NCI-H2171 (cell line): ENCODE data around the gene RRM2.
"Not testable (repeated sequence)": the region's sequence is repeated elsewhere in the genome, so short reads cannot be mapped to it uniquely, and the experiment has no call there.

Source experiments
- DNase-seq: peaks from one replicate; lab custom pipeline; 2025; lab: John Stamatoyannopoulos, UW

The RRM2 gene

DNA sequence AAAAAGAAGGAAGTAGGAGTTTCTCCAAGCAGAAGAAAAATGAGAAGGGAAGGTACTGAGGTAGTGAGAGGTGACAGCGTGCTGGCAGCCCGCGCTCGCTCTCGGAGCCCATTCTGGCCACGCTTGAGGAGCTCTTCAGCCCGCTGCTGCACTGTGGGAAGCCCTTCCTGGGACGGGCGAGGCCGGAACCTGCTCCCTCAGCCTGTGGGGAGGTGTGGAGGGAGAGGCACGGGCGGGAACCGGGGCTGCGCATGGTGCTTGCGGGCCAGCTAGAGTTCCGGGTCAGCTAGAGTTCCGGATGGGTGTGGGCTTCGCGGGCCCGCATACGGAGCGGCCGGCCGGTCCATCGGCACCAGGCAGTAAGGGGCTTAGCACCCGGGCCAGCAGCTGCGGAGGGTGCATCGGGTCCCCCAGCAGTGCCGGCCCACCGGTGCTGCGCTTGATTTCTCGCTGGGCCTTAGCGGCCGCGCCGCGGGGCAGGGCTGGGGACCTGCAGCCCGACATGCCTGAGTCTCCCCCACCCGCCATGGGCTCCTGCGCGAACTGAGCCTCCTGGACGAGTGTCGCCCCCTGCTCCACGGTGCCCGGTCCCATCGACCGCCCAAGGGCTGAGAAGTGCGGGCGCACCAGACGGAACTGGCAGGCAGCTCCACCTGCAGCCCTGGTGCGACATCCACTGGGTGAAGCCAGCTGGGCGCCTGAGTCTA, 31.2 kb upstream of the RRM2 start:
- no peak for DNase-seq

GRCh38 chr2:10091889-10092244, 30.7 kb upstream of the RRM2 start:
- not testable (repeated sequence) for DNase-seq

DNA sequence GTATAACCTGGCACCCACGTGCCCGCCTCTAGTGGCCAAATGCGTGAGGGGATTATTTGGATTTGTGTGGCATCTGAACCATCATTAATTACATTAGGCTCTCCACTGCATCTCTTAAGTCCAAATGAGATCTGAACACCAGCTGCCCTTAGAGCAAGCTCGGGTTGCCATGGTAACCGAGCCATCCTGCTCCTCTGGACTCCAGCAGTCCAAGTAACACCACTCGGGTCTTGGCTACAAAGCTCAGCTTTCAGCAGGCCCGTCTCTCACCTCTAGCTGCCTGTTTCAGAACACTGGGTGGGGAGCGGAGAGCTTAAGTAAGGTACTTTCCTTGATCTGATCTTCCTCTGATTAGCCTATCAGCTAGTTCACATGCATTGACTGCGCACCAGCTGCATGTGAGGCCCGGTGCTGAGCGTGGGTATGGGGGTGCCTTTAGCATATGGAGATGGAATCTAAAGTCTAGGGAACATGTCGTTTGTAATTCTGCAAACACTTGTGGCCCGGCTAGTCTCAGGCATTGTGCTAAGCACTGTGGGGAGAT, 28.2 kb upstream of the RRM2 start:
- no peak for DNase-seq

DNA sequence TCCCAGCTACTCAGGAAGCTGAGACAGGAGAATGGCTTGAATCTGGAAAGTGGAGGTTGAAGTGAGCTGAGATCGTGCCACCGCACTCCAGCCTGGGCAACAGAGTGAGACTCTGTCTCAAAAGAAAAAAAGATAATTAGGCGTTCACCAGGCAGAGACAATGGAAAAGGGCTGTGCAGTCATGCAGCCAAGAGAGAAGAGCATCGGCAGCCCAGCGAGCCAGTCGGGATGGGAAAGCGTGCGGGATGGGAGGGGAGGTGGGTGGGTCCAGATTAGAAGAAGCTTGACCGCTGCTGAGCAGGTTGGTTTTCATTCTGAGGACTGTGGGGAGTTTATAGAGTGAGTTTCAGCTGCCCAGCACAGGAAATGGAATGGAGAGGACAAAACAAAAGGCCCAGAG, 27.4 kb upstream of the RRM2 start:
- DNase-seq, result no peak

DNA sequence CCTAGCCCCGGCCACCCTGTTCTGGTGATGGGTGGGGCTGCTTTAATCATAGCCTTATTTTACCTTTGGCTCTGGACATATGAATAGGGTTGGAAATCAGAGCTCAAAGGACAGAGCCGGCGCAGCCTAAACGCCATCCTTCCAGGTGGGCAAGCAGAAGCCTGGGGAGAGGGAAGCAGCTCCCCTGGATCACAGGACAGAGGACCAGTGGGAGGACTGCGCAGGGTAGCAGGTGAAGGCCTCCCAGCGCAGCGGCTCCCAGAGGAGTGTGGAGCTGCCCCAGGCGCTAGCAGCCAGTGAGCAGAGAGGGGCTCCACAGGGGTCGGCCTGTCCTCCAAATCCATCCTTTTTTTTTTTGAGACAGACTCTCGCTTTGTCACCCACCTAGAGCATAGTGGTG, 25.9 kb upstream of the RRM2 start:
- DNase-seq, result no peak

DNA sequence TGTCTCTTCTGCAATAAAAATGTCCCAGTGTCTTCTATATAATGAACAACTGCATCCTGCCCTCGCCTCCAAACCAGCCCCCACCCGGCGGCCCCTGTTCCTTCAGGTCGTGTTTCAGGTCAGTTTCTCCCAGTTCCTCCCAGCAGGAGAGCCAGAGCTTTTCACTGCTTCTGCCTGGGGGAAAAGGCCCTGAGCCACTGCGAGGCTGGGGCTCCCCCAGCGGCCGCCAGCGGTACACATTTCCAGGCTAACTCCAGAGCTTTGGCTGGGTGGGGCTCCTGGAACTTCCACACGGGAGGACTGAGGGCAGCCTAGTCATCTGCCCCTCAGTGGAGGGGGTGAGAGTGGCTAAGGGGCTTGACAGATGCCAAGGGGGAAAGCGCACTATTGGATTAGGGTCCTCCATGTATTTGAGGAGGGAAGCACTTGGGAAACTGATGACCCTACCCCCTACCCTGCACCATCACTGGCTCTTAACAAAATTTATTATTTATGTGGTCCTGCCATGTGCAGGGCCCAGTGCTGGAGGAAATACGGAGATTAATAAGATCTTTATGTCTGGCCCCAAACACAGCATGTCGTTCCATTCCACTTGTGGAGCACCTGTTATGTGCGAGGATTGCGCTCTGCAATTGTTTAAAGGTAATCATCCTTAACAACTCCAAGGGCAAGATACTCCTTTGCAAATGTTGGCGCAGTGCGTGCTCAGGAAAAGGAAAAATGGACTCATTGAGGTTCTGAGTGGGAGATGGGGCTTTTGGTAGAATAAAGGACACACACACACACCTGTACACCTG, 25.0 kb upstream of the RRM2 start:
- DNase-seq, result peak; percentile 35

GRCh38 chr2:10101491-10101890, 21.0 kb upstream of the RRM2 start:
- no peak for DNase-seq

DNA sequence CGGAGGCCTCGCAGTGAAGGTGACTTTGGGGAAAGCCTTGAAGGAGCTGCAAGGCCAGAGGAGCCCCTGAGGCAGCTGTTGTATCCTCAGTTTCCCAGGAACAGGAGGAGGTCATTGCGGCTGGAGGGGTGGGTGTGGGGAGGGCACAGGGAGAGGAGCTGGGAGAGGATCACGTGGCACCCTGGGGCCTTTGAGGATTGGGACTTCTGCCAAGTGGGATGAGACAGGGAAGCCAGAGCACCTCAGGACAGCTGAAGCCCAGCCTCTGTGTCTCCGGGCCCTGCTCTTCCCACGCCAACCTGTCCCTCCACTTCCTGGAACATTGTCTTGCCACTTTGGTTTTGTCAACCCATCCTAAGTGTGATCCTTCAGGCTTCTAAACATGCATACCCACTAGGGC, 19.4 kb upstream of the RRM2 start:
- DNase-seq, result no peak

DNA sequence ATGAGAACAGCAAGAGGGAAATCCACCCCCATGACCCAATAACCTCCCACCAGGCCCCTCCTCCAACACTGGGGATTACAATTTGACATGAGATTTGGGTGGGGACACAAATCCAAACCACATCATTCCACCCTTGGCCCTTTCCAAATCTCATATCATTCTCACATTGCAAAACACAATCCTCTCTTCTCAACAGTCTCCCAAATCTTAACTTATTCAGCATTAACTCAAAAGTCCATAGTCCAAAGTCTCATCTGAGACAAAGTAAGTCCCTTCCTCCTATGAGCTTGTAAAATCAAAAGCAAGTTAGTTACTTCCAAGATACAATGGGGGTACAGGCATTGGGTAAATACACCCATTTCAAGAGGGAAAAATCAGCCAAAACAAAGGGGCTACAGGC, 17.6 kb upstream of the RRM2 start:
- not testable (repeated sequence) for DNase-seq

- no peak for DNase-seq
Measured at GRCh38 chr2:10109311-10109710, 13.2 kb upstream of the RRM2 start.

GRCh38 chr2:10119027-10119325, 3.6 kb upstream of the RRM2 start:
- DNase-seq, result no peak

- no peak for DNase-seq
Measured at GRCh38 chr2:10119601-10120157, 2.9 kb upstream of the RRM2 start.

DNA sequence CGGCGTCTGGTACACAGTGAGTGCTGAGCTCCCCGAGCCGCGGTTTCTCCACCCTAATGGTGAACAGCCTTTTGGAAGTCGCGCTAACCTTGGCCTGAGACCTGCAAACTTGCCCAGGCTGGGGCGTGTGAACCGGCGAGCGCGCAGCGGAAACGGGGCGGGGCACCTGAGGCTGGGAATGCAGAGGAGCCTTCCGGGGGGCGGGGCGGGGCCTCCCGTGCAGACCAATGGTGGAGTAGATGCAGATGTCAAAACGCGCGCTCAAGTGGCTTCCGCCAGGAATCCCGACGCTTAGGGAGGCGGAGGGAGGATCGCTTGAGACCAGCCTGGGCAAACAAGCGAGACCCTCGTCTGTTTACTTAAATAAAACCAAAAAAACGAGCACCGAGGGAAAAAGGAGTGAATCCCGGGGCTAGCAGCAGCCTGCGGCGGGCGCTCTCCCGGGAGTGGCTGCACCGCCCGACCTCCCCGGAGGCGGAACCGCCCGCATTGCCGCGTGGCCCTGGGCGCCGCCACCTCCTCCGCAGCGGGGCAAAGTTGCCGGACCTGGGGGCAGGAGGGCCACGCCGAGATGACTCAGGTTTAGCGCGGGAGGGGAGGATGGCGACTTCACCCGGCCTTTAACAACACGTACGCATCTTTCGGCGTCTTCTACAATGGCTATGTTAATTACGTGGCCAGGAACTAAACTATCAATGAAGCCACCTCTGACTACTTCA, 2.2 kb upstream of the RRM2 start:
- peak; percentile 95 for DNase-seq

- DNase-seq, result peak; percentile 56
Measured at GRCh38 chr2:10120877-10121574, 1.5 kb upstream of the RRM2 start.

DNA sequence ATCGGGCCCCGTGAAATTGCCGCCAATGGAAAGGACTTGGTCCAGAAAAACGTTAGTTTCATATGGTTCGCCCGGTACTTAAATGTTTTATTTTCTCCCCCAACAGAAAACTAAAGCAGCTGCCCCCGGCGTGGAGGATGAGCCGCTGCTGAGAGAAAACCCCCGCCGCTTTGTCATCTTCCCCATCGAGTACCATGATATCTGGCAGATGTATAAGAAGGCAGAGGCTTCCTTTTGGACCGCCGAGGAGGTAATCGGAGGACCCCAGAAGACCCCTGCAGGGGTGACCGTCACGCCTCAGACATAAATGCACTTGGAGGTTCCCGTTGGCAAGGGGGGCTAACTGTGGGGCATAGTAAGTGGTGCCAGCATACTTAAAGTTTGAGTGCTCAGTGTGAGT, 742 bp downstream of the RRM2 start:
- DNase-seq, result no peak

GRCh38 chr2:10124538-10125045, 2.1 kb downstream of the RRM2 start:
- peak; percentile 71 for DNase-seq

- DNase-seq, result no peak
Measured at GRCh38 chr2:10125842-10126631, 3.5 kb downstream of the RRM2 start.

DNA sequence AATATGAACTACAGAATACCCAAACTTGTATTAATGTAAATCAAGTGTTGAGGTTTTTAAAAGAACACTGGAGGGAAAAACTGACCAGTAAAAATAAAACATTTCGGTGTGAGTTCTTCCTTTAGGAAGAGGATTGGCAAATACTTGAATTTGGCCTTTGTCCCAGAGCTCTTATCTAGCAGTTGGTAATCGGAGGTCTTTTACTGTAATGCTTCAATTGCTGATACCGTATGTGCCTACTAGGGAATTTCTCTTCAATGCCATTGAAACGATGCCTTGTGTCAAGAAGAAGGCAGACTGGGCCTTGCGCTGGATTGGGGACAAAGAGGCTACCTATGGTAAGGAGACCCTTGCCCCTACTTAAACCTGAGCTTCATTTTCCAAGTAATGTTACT, 4.1 kb downstream of the RRM2 start:
- no peak for DNase-seq

DNA sequence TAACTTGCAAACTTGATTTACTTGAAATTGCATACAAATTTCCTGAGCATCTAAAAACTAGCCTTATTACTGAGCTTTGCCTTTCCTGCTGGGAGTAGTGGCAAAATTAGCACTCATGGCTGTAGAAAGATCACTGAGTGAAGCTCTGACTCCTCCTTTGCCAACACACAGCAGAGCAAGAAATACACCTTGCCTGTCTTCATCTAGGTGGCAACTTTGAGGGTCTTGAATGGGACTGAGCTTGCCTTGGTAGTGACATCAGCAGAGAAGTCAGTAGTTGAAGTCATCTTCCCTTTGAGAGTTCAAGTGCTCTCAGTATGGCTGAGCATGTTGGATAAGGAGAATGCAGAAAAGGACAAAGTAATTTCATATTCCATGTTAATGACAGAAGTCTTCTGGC, 5.9 kb downstream of the RRM2 start:
- DNase-seq, result no peak

DNA sequence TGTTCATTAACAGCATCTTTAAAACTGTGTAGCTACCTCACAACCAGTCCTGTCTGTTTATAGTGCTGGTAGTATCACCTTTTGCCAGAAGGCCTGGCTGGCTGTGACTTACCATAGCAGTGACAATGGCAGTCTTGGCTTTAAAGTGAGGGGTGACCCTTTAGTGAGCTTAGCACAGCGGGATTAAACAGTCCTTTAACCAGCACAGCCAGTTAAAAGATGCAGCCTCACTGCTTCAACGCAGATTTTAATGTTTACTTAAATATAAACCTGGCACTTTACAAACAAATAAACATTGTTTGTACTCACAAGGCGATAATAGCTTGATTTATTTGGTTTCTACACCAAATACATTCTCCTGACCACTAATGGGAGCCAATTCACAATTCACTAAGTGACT, 7.0 kb downstream of the RRM2 start:
- no peak for DNase-seq

DNA sequence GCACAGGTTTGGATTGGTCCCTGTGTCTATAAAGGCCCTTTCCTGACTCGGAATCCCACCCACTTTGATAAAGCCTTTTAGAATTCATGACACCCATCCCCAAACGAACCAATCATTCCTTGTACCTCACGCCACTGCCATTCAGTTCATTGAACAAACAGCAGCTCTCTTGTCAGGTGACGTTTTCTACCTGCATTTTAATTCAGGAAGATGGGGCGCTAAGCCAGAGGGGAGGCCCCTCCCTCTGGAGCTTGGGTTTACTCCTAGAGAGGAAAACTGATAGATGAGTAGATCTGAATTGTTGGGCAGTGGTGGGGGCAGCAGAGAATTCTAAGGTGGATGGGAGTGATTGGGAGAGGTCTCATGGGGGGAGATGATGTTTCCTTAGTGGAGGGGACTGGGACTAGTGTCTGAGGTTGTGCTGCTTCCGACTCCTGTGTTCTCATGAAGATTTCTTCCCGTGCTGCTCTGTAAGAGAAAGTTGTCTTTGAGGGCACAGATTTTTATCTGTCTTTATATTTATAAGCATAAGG, 9.6 kb downstream of the RRM2 start:
- no peak for DNase-seq
